Esophagus muscularis mucosa (tissue), 4 donors: Measurements from ENCODE around the gene CABP7. TPM values are rescaled to one million over a fixed set of nuclear protein-coding genes. Genes with fewer than 3 reads are reported as not detected.

Experiments
- DNase-seq: peaks from one replicate; pipeline ENCODE4 v3.0.0-alpha.2; 2017; ENCODE audit errors: extremely low spot score
- H3K27ac ChIP-seq, 4 donors: fragments of 200-600 bp; sonication (generic); replicated peaks in 1 of 4; 1 replicate in 3 of 4; 2 replicates in 1 of 4; pipeline ENCODE4 v1.5.1; 2016 to 2019; ENCODE audit warnings: mild to moderate bottlenecking in 1 of 4
- H3K27me3 ChIP-seq, 4 donors: fragments of 200-600 bp; sonication (generic); one replicate each; pipeline versions ENCODE4 v1.5.1 to v1.6.0; 2016 to 2019
- H3K36me3 ChIP-seq, 4 donors: fragments of 200-600 bp; sonication (generic); one replicate each; pipeline ENCODE4 v1.5.1; 2016 to 2019
- H3K4me1 ChIP-seq, 4 donors: fragments of 200-600 bp; sonication (generic); one replicate each; pipeline ENCODE4 v1.5.1; 2016 to 2019
- H3K4me3 ChIP-seq, 4 donors: fragments of 200-600 bp; sonication (generic); 1 replicate in 2 of 4; 2 replicates in 2 of 4; pipeline ENCODE4 v1.5.1; 2016 to 2019; ENCODE audit warnings: mild to moderate bottlenecking in 4 of 4, moderate library complexity in 1 of 4
- H3K9me3 ChIP-seq, 4 donors: fragments of 200-600 bp; sonication (generic); 1 replicate in 3 of 4; 2 replicates in 1 of 4; pipeline ENCODE4 v1.5.1; 2016 to 2019
- EP300 ChIP-seq: sonication (generic); formaldehyde crosslinking; IDR thresholded peaks from one replicate; pipeline ENCODE4 v1.6.1; 2017; ENCODE audit warnings: antibody characterized with exemption
- POLR2A ChIP-seq: fragments of 450-650 bp; IDR thresholded peaks from one replicate; pipeline ENCODE4 v1.6.1; 2017; ENCODE audit warnings: antibody characterized with exemption, moderate library complexity, mild to moderate bottlenecking, low read depth
- POLR2AphosphoS5 ChIP-seq, 2 donors: sonication (generic); formaldehyde crosslinking; IDR thresholded peaks; one replicate each; pipeline ENCODE4 v1.6.1; 2017; ENCODE audit warnings: antibody characterized with exemption in 2 of 2
- WGBS: methylation state at CpG from one replicate; pipeline ENCODE4 v1.1.5; 2018; 5-methylcytosine and 5-hydroxymethylcytosine counted together
- intact Hi-C: fragments of 100-400 bp; cut with DNase I; formaldehyde crosslinking; loops from one replicate; pipeline ENCODE4 v1.15.1; 2023
- total RNA-seq, 4 donors: library from RNA; depleted of rRNA; stranded (reverse); fragments of >200 nt; gene quantifications; one replicate each; pipeline versions ENCODE4 v1.1.0 to v1.2.1, GENCODE V29; 2016
- TF ChIP-seq, protein P1 (sequence below), 3 experiments: fragments of 200-600 bp in 2 of 3; fragments of 450-650 bp in 1 of 3; sonication (generic) in 2 of 3; IDR thresholded peaks; one replicate each; pipeline ENCODE4 v1.5.1; 2017 to 2019; ENCODE audit warnings: antibody characterized with exemption in 3 of 3, mild to moderate bottlenecking in 2 of 3, moderate library complexity in 1 of 3

CABP7 gene
- total RNA-seq, 4 donors from 2014 or later = under 0.01 to 0.99 (median 0.54) TPM

DNA sequence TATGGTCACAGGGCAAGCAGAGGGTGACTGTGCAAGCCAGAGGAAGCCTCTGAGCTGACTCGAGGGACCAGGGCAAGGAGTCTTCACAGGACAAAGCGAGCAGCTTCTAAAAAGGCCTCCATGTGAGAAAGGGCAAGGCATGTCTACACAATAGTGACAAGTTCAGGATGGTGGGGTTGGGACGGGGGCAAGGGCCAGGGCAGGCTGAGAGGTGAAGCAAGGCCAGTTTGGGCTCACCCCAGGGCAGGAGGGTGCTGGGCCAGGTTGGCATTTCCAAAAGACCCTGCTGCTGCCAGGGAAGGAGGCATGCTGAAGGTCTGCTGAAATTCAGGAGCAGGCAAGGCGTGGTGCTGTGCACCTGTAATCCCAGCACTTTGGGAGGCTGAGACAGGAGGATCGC lies 12.3 kb upstream of the CABP7 start:
- peaks cover 6 to 40% (median 38%) of the 10 kb centered on the region in 4 donors for H3K4me1 ChIP-seq
- TF ChIP-seq POLR2A (no peak), POLR2AphosphoS5 (IDR thresholded peaks at IDR 0.05) (no peak), EP300 (no peak)
- TF ChIP-seq, protein P1, sequence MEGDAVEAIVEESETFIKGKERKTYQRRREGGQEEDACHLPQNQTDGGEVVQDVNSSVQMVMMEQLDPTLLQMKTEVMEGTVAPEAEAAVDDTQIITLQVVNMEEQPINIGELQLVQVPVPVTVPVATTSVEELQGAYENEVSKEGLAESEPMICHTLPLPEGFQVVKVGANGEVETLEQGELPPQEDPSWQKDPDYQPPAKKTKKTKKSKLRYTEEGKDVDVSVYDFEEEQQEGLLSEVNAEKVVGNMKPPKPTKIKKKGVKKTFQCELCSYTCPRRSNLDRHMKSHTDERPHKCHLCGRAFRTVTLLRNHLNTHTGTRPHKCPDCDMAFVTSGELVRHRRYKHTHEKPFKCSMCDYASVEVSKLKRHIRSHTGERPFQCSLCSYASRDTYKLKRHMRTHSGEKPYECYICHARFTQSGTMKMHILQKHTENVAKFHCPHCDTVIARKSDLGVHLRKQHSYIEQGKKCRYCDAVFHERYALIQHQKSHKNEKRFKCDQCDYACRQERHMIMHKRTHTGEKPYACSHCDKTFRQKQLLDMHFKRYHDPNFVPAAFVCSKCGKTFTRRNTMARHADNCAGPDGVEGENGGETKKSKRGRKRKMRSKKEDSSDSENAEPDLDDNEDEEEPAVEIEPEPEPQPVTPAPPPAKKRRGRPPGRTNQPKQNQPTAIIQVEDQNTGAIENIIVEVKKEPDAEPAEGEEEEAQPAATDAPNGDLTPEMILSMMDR (IDR thresholded peaks at IDR 0.05) = no peak
- H3K36me3 ChIP-seq = no peaks in the 10 kb centered on the region
- no peak overlapping the region for H3K27ac ChIP-seq
- intact Hi-C loops = no loop called here
- DNase-seq = no peak
- no peaks in the 10 kb centered on the region for H3K9me3 ChIP-seq
- H3K4me3 ChIP-seq = no peak overlapping the region
- H3K27me3 ChIP-seq = peaks cover 0 to 96% (median 8%) of the 10 kb centered on the region in 4 donors
- WGBS = 84% methylated on average over 5 of the region's 5 CpGs

DNA sequence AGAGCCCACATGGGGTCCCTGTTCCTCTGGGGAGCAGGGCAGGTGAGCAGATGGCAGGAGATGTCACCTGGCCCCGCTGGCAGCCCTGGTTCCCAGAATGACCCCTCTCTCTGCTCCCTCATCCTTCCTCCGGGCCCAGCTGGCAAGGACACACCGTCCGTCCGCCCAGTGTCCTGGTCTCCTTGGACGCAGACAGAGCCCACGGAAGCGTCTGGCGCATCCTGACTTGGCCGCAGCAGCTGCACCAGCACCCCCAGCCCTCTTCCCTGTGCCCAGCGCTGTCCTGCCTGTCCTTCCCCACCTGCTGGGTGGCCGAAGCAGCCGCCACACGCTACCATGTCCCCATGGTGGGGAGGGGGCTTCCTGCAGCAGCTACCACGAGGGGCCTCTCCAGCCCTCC lies 9.6 kb upstream of the CABP7 start:
- Histone ChIP-seq H3K4me1 (peaks cover 2 to 16% (median 15%) of the 10 kb centered on the region in 4 donors), H3K27ac (no peak overlapping the region), H3K36me3 (no peaks in the 10 kb centered on the region), H3K9me3 (no peaks in the 10 kb centered on the region), H3K4me3 (no peak overlapping the region), H3K27me3 (peaks cover 0 to 96% (median 2%) of the 10 kb centered on the region in 4 donors)
- no peak for TF ChIP-seq EP300
- no peak for TF ChIP-seq POLR2A
- TF ChIP-seq, protein P1 (IDR thresholded peaks at IDR 0.05) = no peak
- intact Hi-C loops = no loop called here
- WGBS = 92% methylated on average over 14 of the region's 15 CpGs
- DNase-seq = no peak

DNA sequence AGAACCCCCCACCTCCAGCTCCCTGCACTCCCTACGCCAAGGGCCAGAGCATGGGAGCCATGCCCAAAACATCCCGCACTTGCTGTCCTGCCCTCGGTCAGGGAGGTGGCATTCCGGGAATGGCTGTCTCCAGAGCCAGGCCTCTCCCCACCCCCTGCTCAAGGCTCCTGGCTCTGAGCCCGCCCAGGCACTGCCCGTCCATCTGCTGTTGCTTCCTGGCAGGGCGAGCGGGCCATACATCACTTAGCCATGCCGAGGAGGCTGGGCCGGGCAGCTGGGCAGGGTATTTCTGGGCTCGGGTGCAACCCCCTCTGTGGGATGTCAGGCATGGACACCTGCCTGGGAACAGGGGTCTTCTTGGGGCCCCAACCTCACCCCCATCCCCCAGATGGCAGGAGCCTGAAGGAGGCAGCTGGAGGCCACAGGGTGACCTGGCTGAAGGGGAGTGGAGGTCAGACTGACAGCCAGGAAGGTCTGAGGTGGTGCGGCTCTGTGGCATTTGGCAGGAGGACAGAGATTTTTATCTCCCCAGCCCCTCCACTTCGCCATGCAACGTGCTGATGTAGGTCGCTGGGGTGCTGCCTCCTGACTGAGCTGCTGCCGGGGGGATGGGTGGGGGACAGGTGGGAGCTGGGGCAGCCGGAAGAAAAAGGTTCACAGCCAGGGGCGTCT lies 8.7 kb upstream of the CABP7 start:
- H3K9me3 ChIP-seq = no peaks in the 10 kb centered on the region
- no peaks in the 10 kb centered on the region for H3K36me3 ChIP-seq
- WGBS = 67% methylated on average over 2 of the region's 18 CpGs
- H3K4me3 ChIP-seq = no peak overlapping the region
- H3K27ac ChIP-seq = no peak overlapping the region
- TF ChIP-seq POLR2AphosphoS5 (IDR thresholded peaks at IDR 0.05) = no peak
- no peak for TF ChIP-seq POLR2A
- TF ChIP-seq, protein P1 (IDR thresholded peaks at IDR 0.05) = no peak
- no peak for TF ChIP-seq EP300
- no peak for DNase-seq
- intact Hi-C loops = no loop called here
- H3K27me3 ChIP-seq = peaks cover 0 to 96% (median 2%) of the 10 kb centered on the region in 4 donors
- peaks cover 2 to 13% (median 10%) of the 10 kb centered on the region in 4 donors for H3K4me1 ChIP-seq

DNA sequence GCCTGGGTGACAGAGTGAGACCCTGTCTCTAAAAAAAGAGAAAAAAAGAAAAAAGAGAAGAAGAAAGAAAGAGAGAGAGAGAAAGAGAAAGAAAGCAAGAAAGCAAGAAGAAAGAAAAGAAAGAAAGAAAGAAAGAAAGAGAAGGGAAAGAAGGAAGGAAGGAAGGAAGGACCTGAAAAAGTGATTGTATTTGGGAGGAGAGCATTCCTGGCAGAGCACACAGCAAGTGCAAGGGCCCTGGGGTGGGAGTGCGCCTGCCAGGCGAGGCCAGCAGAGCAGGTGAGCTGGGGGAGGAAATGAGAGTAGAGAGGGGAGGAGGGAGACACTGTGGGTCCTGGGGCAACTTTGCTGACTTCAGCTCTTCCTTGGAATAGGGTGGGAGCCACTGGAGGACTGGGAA lies 7.7 kb upstream of the CABP7 start:
- Histone ChIP-seq H3K27me3 (peaks cover 0 to 94% (median 2%) of the 10 kb centered on the region in 4 donors), H3K27ac (no peak overlapping the region), H3K4me3 (no peak overlapping the region), H3K4me1 (peaks cover 2 to 7% (median 4%) of the 10 kb centered on the region in 4 donors), H3K36me3 (no peaks in the 10 kb centered on the region), H3K9me3 (no peaks in the 10 kb centered on the region)
- no peak for DNase-seq
- 81% methylated on average over 2 of the region's 2 CpGs for WGBS
- intact Hi-C loops = no loop called here
- TF ChIP-seq, protein P1 (IDR thresholded peaks at IDR 0.05) = no peak
- no peak for TF ChIP-seq EP300
